H1 (cell line): ENCODE data around the gene MAMSTR. TPM values are rescaled to one million over a fixed set of nuclear protein-coding genes. Genes with fewer than 3 reads are reported as not detected.

Experiments
- CTCF ChIA-PET: fragments of 300-600 bp; sonication (Branson Sonifier 250); formaldehyde crosslinking; loops from one replicate; lab custom pipeline; 2021; ENCODE audit not compliant: partially characterized antibody; lab: Charles Lee
- POLR2A ChIA-PET: fragments of 300-600 bp; sonication (Branson Sonifier 250); formaldehyde crosslinking; loops from one replicate; lab custom pipeline; 2021; ENCODE audit warnings: inconsistent platforms; ENCODE audit not compliant: partially characterized antibody; lab: Charles Lee
- DNase-seq, 2 experiments: peaks; one replicate each; pipeline versions ENCODE4 v3.0.0 to v3.0.0-alpha.2; 2010 to 2022; ENCODE audit warnings: low spot score in 2 of 2, low read depth in 1 of 2, mixed read lengths in 1 of 2
- FAIRE-seq: peaks from 2 replicates; lab custom pipeline; 2011; peaks lifted over from hg19 to GRCh38; lab: Jason Lieb, UNC
- H2AFZ ChIP-seq: 2 replicates; pipeline ENCODE4 v1.8.1; 2012; ENCODE audit warnings: low read length, inconsistent platforms
- H2AK5ac ChIP-seq: 2 replicates; pipeline ENCODE4 v1.6.1; 2013; ENCODE audit warnings: low read depth, low read length
- H2BK120ac ChIP-seq: replicated peaks from 2 replicates; pipeline ENCODE3; 2013; ENCODE audit warnings: low read depth, low read length, inconsistent platforms
- H2BK12ac ChIP-seq: 2 replicates; pipeline ENCODE4 v1.6.1; 2013; ENCODE audit warnings: low read depth, low read length
- H2BK15ac ChIP-seq: 2 replicates; pipeline ENCODE4 v1.6.1; 2013; ENCODE audit warnings: low read length
- H2BK20ac ChIP-seq: 2 replicates; pipeline ENCODE4 v1.6.1; 2013; ENCODE audit warnings: low read length
- H2BK5ac ChIP-seq: 2 replicates; pipeline ENCODE4 v1.6.1; 2013; ENCODE audit warnings: low read depth, low read length
- H3K14ac ChIP-seq: 2 replicates; pipeline ENCODE4 v1.6.1; 2013; ENCODE audit warnings: inconsistent platforms; ENCODE audit not compliant: insufficient read length
- H3K18ac ChIP-seq: 2 replicates; pipeline ENCODE4 v1.6.1; 2013; ENCODE audit warnings: low read length; ENCODE audit errors: extremely low read depth
- H3K23ac ChIP-seq: 2 replicates; pipeline ENCODE4 v1.6.1; 2013; ENCODE audit warnings: inconsistent platforms; ENCODE audit not compliant: insufficient read length
- H3K23me2 ChIP-seq: 2 replicates; pipeline ENCODE4 v1.6.1; 2013; ENCODE audit warnings: low read depth, low read length
- H3K27ac ChIP-seq: 2 replicates; pipeline ENCODE4 v1.6.1; 2011; ENCODE audit warnings: low read depth, low read length, inconsistent platforms
- H3K27me3 ChIP-seq, 4 experiments: replicated peaks in 1 of 4; 1 replicate in 1 of 4; 2 replicates in 3 of 4; pipeline versions ENCODE4 v1.6.1 to v1.8.1; 2011 to 2013; ENCODE audit warnings: low read length in 3 of 4, mild to moderate bottlenecking in 3 of 4, inconsistent platforms in 2 of 4, mixed read lengths in 2 of 4, moderate library complexity in 1 of 4; ENCODE audit not compliant: control insufficient read depth in 3 of 4, insufficient read depth in 3 of 4; ENCODE audit errors: extremely low read depth in 1 of 4
- H3K36me3 ChIP-seq, 4 experiments: 2 replicates each; pipeline versions ENCODE4 v1.6.1 to v1.8.1; 2011 to 2013; ENCODE audit warnings: mild to moderate bottlenecking in 4 of 4, low read length in 3 of 4, moderate library complexity in 2 of 4, control low read depth in 1 of 4, inconsistent platforms in 1 of 4; ENCODE audit not compliant: insufficient read depth in 4 of 4, control insufficient read depth in 2 of 4
- H3K4ac ChIP-seq: replicated peaks from 2 replicates; pipeline ENCODE3; 2013; ENCODE audit warnings: low read length, low read depth, mixed read lengths, inconsistent platforms; ENCODE audit not compliant: insufficient read length
- H3K4me1 ChIP-seq, 4 experiments: replicated peaks in 1 of 4; 1 replicate in 1 of 4; 2 replicates in 3 of 4; pipeline versions ENCODE4 v1.6.1 to v1.8.1; 2011 to 2013; ENCODE audit warnings: low read length in 3 of 4, inconsistent platforms in 2 of 4, mixed read lengths in 1 of 4; ENCODE audit not compliant: insufficient read depth in 4 of 4, control insufficient read depth in 3 of 4
- H3K4me2 ChIP-seq, 2 experiments: 2 replicates each; pipeline versions ENCODE4 v1.6.1 to v1.8.1; 2011 to 2013; ENCODE audit warnings: low read depth in 2 of 2, low read length in 2 of 2, control low read depth in 1 of 2, inconsistent platforms in 1 of 2, mild to moderate bottlenecking in 1 of 2; ENCODE audit not compliant: insufficient read depth in 1 of 2
- H3K4me3 ChIP-seq, 4 experiments: fragments of 200-600, 300-600 bp in 1 of 4; sonication (generic), shearing (Covaris generic), sonication (Bioruptor Twin) in 1 of 4; 2 replicates each; pipeline versions ENCODE4 v1.5.1 to v1.8.1; 2011 to 2016; ENCODE audit warnings: low read length in 4 of 4, low read depth in 3 of 4, control low read depth in 2 of 4, inconsistent platforms in 2 of 4, mild to moderate bottlenecking in 2 of 4, mixed read lengths in 1 of 4, moderate library complexity in 1 of 4; ENCODE audit not compliant: insufficient read depth in 2 of 4; ENCODE audit errors: extremely low read depth in 1 of 4
- H3K56ac ChIP-seq: replicated peaks from 2 replicates; pipeline ENCODE3; 2013; ENCODE audit warnings: low read depth, mild to moderate bottlenecking, mixed read lengths, low read length, inconsistent platforms; ENCODE audit not compliant: insufficient read length
- H3K79me1 ChIP-seq: 2 replicates; pipeline ENCODE4 v1.6.1; 2013; ENCODE audit warnings: low read depth, low read length, control low read depth
- H3K79me2 ChIP-seq, 2 experiments: 2 replicates each; pipeline versions ENCODE4 v1.6.1 to v1.8.1; 2012 to 2013; ENCODE audit warnings: low read length in 2 of 2, mild to moderate bottlenecking in 2 of 2, inconsistent platforms in 1 of 2; ENCODE audit not compliant: insufficient read depth in 2 of 2, control insufficient read depth in 1 of 2
- H3K9ac ChIP-seq, 4 experiments: replicated peaks in 1 of 4; 1 replicate in 1 of 4; 2 replicates in 3 of 4; pipeline versions ENCODE4 v1.6.1 to v1.8.1; 2011 to 2013; ENCODE audit warnings: low read depth in 3 of 4, low read length in 3 of 4, control low read depth in 2 of 4, mild to moderate bottlenecking in 2 of 4, moderate library complexity in 2 of 4, inconsistent platforms in 1 of 4; ENCODE audit errors: extremely low read depth in 1 of 4
- H3K9me3 ChIP-seq, 2 experiments: 2 replicates each; pipeline versions ENCODE4 v1.6.1 to v1.8.1; 2012 to 2013; ENCODE audit warnings: mild to moderate bottlenecking in 2 of 2, moderate library complexity in 2 of 2, control low read depth in 1 of 2, inconsistent platforms in 1 of 2, low read depth in 1 of 2, low read length in 1 of 2, mixed read lengths in 1 of 2; ENCODE audit not compliant: insufficient read depth in 2 of 2
- H4K20me1 ChIP-seq, 2 experiments: replicated peaks in 1 of 2; 2 replicates each; pipeline versions ENCODE3 to v1.8.1; 2011 to 2013; ENCODE audit warnings: inconsistent platforms in 2 of 2, low read length in 2 of 2, mild to moderate bottlenecking in 1 of 2; ENCODE audit not compliant: insufficient read depth in 2 of 2, control insufficient read depth in 1 of 2
- H4K5ac ChIP-seq: 2 replicates; pipeline ENCODE4 v1.6.1; 2013; ENCODE audit warnings: low read length, low read depth, mixed read lengths, inconsistent platforms; ENCODE audit not compliant: insufficient read length
- H4K8ac ChIP-seq: 2 replicates; pipeline ENCODE4 v1.8.0; 2013; ENCODE audit warnings: mild to moderate bottlenecking, moderate library complexity, low read length, inconsistent platforms; ENCODE audit not compliant: insufficient read depth; ENCODE audit errors: extremely low read depth
- H4K91ac ChIP-seq: replicated peaks from 2 replicates; pipeline ENCODE3; 2013; ENCODE audit warnings: low read length, mixed read lengths, inconsistent platforms; ENCODE audit not compliant: insufficient read length
- BCL11A ChIP-seq, 2 experiments: IDR thresholded peaks; one replicate each; pipeline ENCODE4 v1.6.1; 2011; ENCODE audit warnings: low read depth in 2 of 2, low read length in 2 of 2, mild to moderate bottlenecking in 2 of 2
- CBX5 ChIP-seq: fragments of 300-800, 300-1000 bp; sonication (generic); IDR thresholded peaks from 2 replicates; pipeline ENCODE4 v1.7.1; 2016; ENCODE audit warnings: antibody characterized with exemption, low read length, low read depth
- CHD2 ChIP-seq: IDR thresholded peaks from 2 replicates; pipeline ENCODE4 v1.6.1; 2012; ENCODE audit warnings: low read length, improper control_type of control experiment
- HDAC6 ChIP-seq: IDR thresholded peaks from one replicate; pipeline ENCODE4 v1.7.1; 2012; ENCODE audit warnings: low read depth, mild to moderate bottlenecking, inconsistent platforms, low read length, moderate library complexity
- JUND ChIP-seq: IDR thresholded peaks from 2 replicates; pipeline ENCODE4 v1.6.1; 2011; ENCODE audit warnings: mild to moderate bottlenecking, improper control_type of control experiment, low read length
- RAD21 ChIP-seq, 2 experiments: IDR thresholded peaks in 1 of 2; conservative IDR thresholded peaks in 1 of 2; 2 replicates each; pipeline ENCODE4 v1.6.1; 2011; ENCODE audit warnings: low read depth in 2 of 2, low read length in 2 of 2, improper control_type of control experiment in 1 of 2, inconsistent platforms in 1 of 2, mild to moderate bottlenecking in 1 of 2, moderate library complexity in 1 of 2
- RXRA ChIP-seq: IDR thresholded peaks from 2 replicates; pipeline ENCODE4 v1.6.1; 2011; ENCODE audit warnings: low read depth, mild to moderate bottlenecking, low read length, moderate library complexity; ENCODE audit not compliant: insufficient read depth
- SIN3A ChIP-seq, 2 experiments: IDR thresholded peaks in 1 of 2; conservative IDR thresholded peaks in 1 of 2; 2 replicates each; pipeline ENCODE4 v1.6.1; 2011 to 2012; ENCODE audit warnings: low read length in 2 of 2, improper control_type of control experiment in 1 of 2, low read depth in 1 of 2, mild to moderate bottlenecking in 1 of 2
- TBP ChIP-seq: IDR thresholded peaks from 2 replicates; pipeline ENCODE4 v1.6.1; 2011; ENCODE audit warnings: low read depth, low read length, improper control_type of control experiment
- TCF12 ChIP-seq: IDR thresholded peaks from 2 replicates; pipeline ENCODE4 v1.6.1; 2011; ENCODE audit warnings: low read depth, mild to moderate bottlenecking, low read length
- YY1 ChIP-seq: IDR thresholded peaks from 2 replicates; pipeline ENCODE4 v1.6.1; 2011; ENCODE audit warnings: low read depth, mild to moderate bottlenecking, low read length
- WGBS, 2 experiments: shearing (Covaris generic) in 1 of 2; methylation state at CpG; one replicate each; pipeline versions ENCODE4 v1.1.6 to v1.1.7; 2013 to 2015; ENCODE audit warnings: low lambda C conversion rate in 2 of 2, mixed read lengths in 2 of 2, inconsistent platforms in 1 of 2, low coverage in 1 of 2, missing lambda C conversion rate in 1 of 2; ENCODE audit not compliant: insufficient replicate concordance in 2 of 2, insufficient coverage in 1 of 2, insufficient read length in 1 of 2; ENCODE audit errors: extremely low coverage in 1 of 2, missing lambda C conversion rate in 1 of 2; 5-methylcytosine and 5-hydroxymethylcytosine counted together
- polyA plus RNA-seq, 7 experiments: library from polyadenylated mRNA; depleted of rRNA in 3 of 7; stranded (reverse) in 5 of 7; unstranded in 2 of 7; fragments of >200 nt in 5 of 7; fragments of 200-250 nt in 2 of 7; gene quantifications; 1 replicate in 5 of 7; 2 replicates in 1 of 7; 4 replicates in 1 of 7; pipeline versions ENCODE4 v1.2.1 to v1.2.3, GENCODE V29; 2011 to 2013; ENCODE audit warnings: missing spikeins in 2 of 7, mixed read lengths in 2 of 7
- total RNA-seq: library from RNA; stranded (reverse); fragmentation: NEBNext Ultra II Directional; extraction: Animal tissue kit (Norgen Biotek cat#: 25700); gene quantifications from 2 replicates; pipeline ENCODE4 v1.2.1, GENCODE V29; 2021

The MAMSTR gene
- total and polyA plus RNA-seq, 2 of the 8 experiments (the other 6 are each of a cell fraction or from before 2014, with no cell fraction given), result 2.0 to 2.3 TPM

GRCh38 chr19:48738557-48739403 lies 19.3 kb upstream of the MAMSTR start:
- Histone ChIP-seq H4K5ac (no peak overlapping the region), H2BK5ac (no peak overlapping the region; the same call in 1 of the 2 replicates), H3K4me3 (peak overlapping the region; percentile 38 to 75 (median 52)), H4K20me1 (no peaks in the 10 kb centered on the region), H2AFZ (0 out of 2 replicates have a peak overlapping the region, but pooled peaks have one; percentile 60), H3K4me1 (peaks cover 5 to 26% (median 22%) of the 10 kb centered on the region in 4 experiments), H3K79me1 (no peaks in the 10 kb centered on the region), H3K36me3 (no peaks in the 10 kb centered on the region), H2BK120ac (no peak overlapping the region), H3K4me2 (peak overlapping the region; percentile 75 to 95), H3K4ac (peak overlapping the region; percentile 71), H3K9ac (peak overlapping the region in 2 of 4 experiments; percentile 2 to 9; a peak in 1 of 7 replicates), H3K23ac (no peak overlapping the region), H4K91ac (no peak overlapping the region), H2BK20ac (no peak overlapping the region), H3K27me3 (peaks cover 3 to 19% (median 12%) of the 10 kb centered on the region in 4 experiments; a peak in 6 of 7 replicates), H4K8ac (no peak overlapping the region), H3K14ac (no peak overlapping the region), H3K9me3 (no peaks in the 10 kb centered on the region), H3K27ac (no peak overlapping the region), H2AK5ac (no peak overlapping the region), H3K18ac (peak overlapping the region; percentile 32), H3K56ac (no peak overlapping the region), H3K79me2 (no peaks in the 10 kb centered on the region), H2BK12ac (no peak overlapping the region), H3K23me2 (peaks cover 10% of the 10 kb centered on the region; the same call in 1 of the 2 replicates), H2BK15ac (no peak overlapping the region)
- ChIA-PET CTCF (interaction anchor here (0.5 to 3.6 kb wide), 17 partner anchors 10 to 470 kb away, joined by 3 to 23 read pairs (median 4); partner anchors contain the start of genes CA11, FUT1 and FUT2), POLR2A (interaction anchor here (0.5 to 4.5 kb wide), 22 partner anchors 8 to 324 kb away, joined by 3 to 22 read pairs (median 5); partner anchors contain the start of genes CA11, FAM83E, FUT2 and IZUMO1)
- peak; percentile 89 to 99 for DNase-seq
- FAIRE-seq, result no peak
- WGBS, 2 experiments, result 4% methylated on average over 30 of the region's 96 CpGs; no CpG with 5 or more reads in 1 of the 2 experiments
- TF ChIP-seq HDAC6, result no peak
- peak; percentile 27 to 65 for TF ChIP-seq RAD21 (IDR thresholded peaks at IDR 0.05 in 1 of 2, conservative IDR thresholded peaks at IDR 0.05 in 1 of 2; ENCODE audit: low read depth in 2 of 2, low read length in 2 of 2)
- no peak; a peak in 1 of 4 replicates for TF ChIP-seq SIN3A (conservative IDR thresholded peaks at IDR 0.05 in 1 of 2, IDR thresholded peaks at IDR 0.05 in 1 of 2; ENCODE audit: low read depth in 1 of 2, low read length in 2 of 2)
- no peak for TF ChIP-seq CHD2
- TF ChIP-seq CBX5, result no peak
- TF ChIP-seq BCL11A (IDR thresholded peaks at IDR 0.05; ENCODE audit: low read depth in 2 of 2, low read length in 2 of 2), result no peak
- TF ChIP-seq TCF12, result no peak
- TF ChIP-seq JUND, result no peak
- no peak for TF ChIP-seq RXRA
- TF ChIP-seq YY1, result no peak
- no peak for TF ChIP-seq TBP
